ENCODE data around the gene TEX36. TPM values are rescaled to one million over a fixed set of nuclear protein-coding genes. Genes with fewer than 3 reads are reported as not detected.
"Not testable (repeated sequence)": the region's sequence is repeated elsewhere in the genome, so short reads cannot be mapped to it uniquely, and the experiment has no call there.

TEX36 gene
- total RNA-seq: not detected

DNA sequence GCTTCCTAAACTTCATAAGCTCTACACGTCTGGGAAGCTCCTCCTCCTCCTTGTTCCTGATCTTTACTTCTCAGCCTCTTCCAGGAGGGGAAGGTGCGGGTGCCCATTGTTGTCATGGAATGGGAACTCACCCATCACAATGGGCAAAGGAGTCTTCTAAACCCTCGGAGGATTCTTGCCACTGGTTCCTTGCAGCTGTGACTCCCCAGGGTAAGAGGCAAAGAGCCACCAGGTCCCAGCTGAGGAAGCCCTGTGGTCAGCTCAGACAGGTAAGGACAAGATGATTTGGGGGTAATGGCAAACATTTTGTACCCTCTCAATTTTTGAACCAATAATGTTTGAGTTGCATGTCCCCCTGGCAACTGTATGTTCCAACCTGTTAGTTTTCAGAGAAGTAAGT lies at the start of gene TEX36:
TEX36 (minus strand) TSS at position 101 of the 400 bp plus-strand sequence. CDS start 174 bp downstream, outside the sequence.
- no peak for DNase-seq (ENCODE audit: low spot score)

GRCh38 chr10:125727436-125727835 lies 44.5 kb upstream of the TEX36 start:
- no peak for DNase-seq (ENCODE audit: low spot score)

- DNase-seq (ENCODE audit: low spot score): no peak
Measured at GRCh38 chr10:125726914-125727313, 44.0 kb upstream of the TEX36 start.

- no peak for DNase-seq (ENCODE audit: low spot score)
Measured at GRCh38 chr10:125722811-125723210, 39.8 kb upstream of the TEX36 start.

DNA sequence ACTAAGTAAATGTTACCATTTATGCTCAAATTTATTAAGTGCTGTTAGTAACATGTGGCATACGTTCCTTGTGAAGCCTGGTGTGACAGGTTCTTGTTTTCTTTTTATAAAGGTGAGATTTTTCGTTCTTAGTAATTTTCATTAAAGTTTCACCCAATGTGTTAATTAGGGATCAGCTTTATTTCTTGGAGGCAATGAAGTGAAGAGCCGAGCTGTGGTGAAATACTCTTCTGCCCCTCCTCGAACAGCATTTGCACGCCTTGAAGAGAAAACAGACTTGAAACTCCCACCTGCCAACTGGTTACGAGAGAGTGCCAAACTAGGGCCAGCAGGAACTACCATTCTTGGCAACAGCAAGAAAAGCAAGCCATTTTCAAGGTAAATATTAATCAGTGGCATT lies 38.1 kb upstream of the TEX36 start:
- no peak for DNase-seq (ENCODE audit: low spot score)

GRCh38 chr10:125720002-125720382 lies 37.0 kb upstream of the TEX36 start:
- no peak for DNase-seq (ENCODE audit: low spot score)

DNA sequence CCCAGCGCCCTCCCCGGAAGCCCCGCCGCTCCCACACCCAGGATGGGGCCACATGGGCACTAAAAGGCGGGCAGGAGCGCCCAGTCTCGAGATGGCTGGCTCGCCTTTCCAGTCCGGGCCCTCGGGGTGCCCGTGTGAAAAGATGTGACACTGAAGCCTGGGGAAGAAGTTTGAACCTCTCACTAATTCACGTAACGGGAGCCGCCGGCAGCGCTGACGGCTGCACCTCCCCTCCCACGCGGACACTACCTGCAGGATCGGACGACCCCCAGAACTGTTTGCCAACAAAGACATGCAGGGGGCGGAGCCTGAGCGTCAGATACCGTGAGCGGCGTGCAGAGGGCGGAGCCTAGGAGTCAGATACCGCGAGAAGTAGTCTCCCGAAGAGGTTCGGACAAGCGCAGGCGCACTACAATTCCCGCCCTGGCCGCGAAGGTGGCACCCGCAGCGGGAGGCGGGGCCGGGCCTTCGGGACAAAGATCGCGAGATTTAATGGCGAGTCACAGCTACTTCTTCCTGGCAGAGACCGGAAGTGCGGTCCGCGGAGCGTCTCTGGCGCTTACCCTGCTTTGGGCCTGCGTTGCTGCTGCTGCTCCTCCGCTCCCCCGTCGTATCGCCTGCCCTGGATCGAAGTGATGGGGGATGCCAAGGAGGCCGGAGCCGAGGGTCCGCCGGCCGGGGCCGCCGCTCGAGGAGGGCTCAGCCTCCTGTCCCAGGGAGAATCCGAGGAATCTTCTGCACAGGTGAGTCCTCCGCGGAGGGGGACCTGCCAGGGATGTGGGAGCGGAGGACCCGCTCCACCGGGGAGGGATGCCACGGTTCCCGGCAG lies 36.4 kb upstream of the TEX36 start, which contains the start of gene EDRF1:
EDRF1 (plus strand) TSS at position 537 of the 829 bp plus-strand sequence; CDS start at position 636, 99 bp downstream.
- peak; percentile 100 for DNase-seq (ENCODE audit: low spot score)

GRCh38 chr10:125714728-125715127 lies 31.8 kb upstream of the TEX36 start:
- not testable (repeated sequence) for DNase-seq (ENCODE audit: low spot score)

- no peak for DNase-seq (ENCODE audit: low spot score)
Measured at GRCh38 chr10:125711110-125711750, 28.3 kb upstream of the TEX36 start.

- no peak for DNase-seq (ENCODE audit: low spot score)
Measured at GRCh38 chr10:125709553-125710474, 26.9 kb upstream of the TEX36 start.

GRCh38 chr10:125708971-125709503 lies 26.1 kb upstream of the TEX36 start:
- DNase-seq (ENCODE audit: low spot score): no peak

- no peak for DNase-seq (ENCODE audit: low spot score)
Measured at GRCh38 chr10:125707541-125708468, 24.8 kb upstream of the TEX36 start.

DNA sequence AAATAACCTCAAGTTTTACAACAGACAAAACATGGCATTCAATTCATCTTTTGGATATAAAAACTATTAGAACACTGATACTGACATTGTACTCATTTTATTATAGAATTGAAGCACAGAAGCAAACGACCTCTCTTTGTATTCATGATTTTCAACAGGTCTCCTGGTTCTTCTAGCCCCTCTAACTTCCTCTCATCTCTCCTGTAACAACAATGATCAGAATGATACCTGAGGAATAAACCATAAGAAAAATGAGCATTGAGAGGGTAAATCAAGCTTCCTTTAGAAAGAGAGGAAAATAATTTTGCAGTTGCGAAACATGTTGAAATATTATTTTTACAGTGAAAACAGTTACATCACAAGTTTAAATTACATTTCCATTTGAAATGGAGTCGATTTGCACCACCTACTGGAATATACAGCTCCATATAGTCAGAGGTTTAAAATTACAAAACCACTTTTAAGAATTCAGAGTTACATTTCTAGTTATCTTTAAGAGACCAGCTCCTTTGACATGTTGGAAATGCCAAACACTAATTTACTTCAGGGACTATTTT lies 17.5 kb upstream of the TEX36 start:
- DNase-seq (ENCODE audit: low spot score): no peak

DNA sequence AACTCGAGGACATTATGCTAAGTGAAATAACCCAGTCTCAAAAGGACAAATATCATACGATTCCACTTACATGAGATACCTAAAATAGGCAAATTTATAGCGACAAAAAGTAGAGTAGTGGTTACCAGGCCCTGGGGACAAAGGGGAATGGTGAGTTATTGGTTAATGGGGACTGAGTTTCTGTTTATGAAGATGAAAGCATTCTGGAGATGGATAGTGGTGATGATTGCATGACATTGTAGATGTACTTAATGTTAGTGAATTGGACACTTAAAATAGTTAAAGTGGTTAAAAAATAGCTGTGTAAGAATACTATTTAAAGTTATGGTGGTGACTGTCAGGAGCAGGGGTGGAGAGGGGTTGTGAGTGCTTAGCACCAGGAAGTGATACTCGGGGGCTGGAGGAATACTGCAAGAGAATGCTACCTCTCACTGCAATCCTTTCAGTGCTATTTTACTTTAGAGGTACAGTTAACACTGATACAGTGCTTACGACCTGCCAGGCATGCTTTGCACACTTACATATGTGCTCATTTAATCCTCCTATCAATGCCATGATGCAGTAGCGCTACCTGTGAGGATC lies 16.7 kb upstream of the TEX36 start:
- DNase-seq (ENCODE audit: low spot score): no peak

DNA sequence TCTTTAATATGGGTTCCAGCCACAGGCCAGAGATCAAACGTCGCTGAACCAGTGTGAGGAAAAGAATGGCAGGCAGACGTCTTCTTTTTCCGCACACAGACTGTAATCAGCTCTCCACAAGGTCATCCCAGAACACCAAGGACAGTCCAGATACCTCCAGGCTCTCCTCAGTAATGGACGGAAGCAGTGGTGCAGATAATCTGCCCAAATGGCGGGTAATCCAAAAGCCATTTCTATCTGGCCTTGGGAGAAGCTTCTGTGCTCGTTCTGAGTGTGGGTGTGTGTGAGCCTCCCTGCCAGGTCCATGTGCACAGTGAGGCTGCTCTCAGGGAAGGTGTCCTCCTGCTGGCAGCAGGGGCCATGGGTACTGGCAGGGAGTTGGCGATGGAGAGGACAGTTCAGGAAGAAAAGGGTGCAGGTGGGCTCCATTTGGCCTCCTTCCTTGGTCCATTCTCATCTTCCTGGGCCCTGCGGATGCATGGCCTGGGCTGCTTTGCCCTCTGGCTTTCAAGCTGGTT lies 15.6 kb upstream of the TEX36 start:
- no peak for DNase-seq (ENCODE audit: low spot score)

GRCh38 chr10:125696884-125697283 lies 13.9 kb upstream of the TEX36 start:
- DNase-seq (ENCODE audit: low spot score): not testable (repeated sequence)

DNA sequence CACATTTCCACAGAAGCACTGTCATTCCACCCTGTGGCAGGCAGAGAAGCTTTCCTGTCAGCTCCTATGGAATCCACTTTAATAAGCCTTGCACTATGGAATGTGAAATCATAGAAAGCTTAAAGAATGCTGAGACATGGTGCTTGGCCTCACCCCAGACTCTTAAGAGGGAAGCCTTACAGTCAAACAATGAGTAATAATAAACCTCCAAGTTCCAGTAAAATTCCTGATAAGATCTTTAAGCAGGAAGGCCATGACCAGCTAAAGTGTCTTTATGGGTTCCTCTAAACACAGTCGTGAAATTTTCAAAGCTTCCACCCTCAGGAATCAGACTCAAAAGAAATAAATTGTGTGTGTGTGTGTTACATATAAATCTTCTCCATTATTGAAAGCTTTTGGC lies 11.9 kb upstream of the TEX36 start:
- DNase-seq (ENCODE audit: low spot score): no peak

- no peak for DNase-seq (ENCODE audit: low spot score)
Measured at GRCh38 chr10:125693524-125693847, 10.5 kb upstream of the TEX36 start.

DNA sequence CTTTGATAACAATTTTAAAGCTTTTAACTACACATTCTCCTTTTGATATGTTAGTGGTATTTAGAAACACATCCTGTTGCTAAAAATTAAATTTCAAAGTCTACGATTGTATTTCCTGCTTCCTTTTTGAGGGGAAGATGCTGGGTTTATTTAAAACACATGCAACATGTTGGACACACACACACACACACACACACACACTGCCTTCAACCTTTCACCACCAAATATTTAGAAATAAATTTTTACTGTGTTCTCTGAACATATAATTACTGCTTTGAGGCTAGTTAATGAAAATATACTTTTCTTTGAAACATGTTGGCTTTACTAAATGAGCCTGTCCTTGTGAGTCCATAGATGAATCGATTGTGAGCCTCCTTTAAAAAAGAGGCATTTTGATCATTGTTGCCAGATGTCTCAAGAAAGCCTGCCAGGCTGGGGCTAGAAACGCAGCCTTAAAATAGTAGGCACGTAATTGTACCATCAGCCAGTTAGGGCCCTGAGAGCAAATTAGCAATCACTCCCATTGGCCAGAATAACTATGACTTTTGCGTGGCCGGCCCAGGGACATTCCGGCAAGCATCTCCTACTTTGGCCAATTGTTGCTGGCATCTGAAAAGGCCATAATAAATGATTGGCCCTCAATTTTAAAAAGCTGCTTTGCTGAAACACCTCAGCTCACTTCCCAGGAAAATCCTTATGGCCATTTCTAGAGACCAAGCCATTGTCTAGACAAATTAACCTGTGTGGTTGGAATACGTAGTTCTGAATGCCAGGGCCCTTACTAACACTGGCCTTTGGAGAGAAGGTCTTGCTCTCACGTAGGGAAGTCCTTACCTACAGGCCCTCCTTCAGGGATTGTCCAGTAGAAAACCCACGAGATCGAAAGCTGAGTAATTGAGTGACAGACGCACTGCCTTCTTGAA lies 9.9 kb upstream of the TEX36 start:
- DNase-seq (ENCODE audit: low spot score): no peak
